ENCODE measurements around the gene SH2D3C.

- TF ChIP-seq CTCF (IDR thresholded peaks at IDR 0.05) (no peak), POLR2A (IDR thresholded peaks at IDR 0.05) (no peak)
Measured at GRCh38 chr9:127754099-127755060, 24.1 kb downstream of the SH2D3C start.
